Ramos (cell line): ENCODE measurements around the gene SMARCD1.

ENCODE experiments used
- in situ Hi-C: fragments of 300-500 bp; cut with MboI; formaldehyde crosslinking; loops from one replicate; pipeline ENCODE4 v1.14.3; 2022; ENCODE audit warnings: low sequenced_read_pairs; ENCODE audit not compliant: unreplicated experiment

SMARCD1 gene

DNA sequence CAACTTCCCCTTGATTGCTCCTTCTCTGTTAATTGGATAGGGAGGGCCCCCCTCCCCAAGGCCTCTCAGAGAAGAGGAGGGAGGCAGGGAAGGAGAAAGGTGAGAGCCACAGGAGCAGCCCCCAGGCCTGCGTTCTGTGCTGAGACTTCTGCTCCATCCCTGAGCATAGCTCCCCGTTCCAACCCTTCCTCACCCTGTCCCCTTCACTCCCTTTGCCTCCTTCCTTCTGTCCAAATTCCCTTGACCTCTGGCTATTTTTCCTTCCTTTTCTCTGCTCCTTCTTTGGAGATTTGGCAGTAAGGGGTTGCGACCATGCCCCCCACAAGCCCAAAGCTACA lies 28.5 kb upstream of the SMARCD1 start:
- in situ Hi-C loops: loop anchor here (5.0 kb wide), 1 partner anchor 89 kb away; no protein-coding TSS in a partner anchor

- in situ Hi-C loops: loop anchor here (5.0 kb wide), 1 partner anchor 90 kb away; no protein-coding TSS in a partner anchor
These were observed 27.9 kb upstream of the SMARCD1 start, which contains the start of gene ASIC1 for GRCh38 chr12:50057000-50057841. Gene ASIC1 (plus strand): TSS chr12:50057596. CDS start chr12:50058767, 1,171 bp downstream.

DNA sequence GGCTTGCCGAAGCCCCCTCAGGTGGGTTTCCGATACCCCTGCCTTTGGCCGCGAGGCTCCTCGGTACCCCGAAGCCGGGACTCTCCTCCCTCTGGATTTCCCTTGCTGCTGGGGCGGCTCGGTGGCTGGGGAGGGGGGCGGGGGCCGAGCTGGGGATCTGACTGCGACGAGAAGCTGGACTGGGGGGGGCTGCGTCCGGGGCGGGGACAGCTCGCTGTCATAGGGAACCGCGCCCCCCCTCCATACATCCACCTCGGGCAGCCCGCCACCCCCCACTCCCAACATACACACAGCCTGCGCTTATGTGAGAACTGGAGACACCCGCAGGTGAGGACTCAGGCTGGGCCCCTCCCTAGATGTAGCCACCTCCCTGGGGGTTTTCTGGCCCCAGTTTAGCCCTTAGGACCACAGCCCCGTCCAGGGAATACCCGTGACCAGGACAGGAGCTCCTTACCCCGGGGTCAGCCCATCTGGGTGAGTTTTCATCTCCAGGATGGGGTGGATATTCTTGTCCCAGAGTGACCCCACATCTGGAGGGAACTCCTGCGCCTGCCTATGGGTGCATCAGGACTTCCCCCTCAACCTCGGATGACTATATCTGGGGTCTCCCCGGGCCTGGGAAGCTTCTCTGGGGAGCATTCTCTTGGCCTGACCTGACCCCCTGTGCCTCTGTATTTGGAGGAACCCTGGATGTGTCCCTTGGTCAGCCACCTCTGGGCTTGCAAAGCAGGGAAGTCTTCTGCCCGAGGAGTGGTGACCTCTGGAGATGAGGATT lies 27.1 kb upstream of the SMARCD1 start:
- in situ Hi-C loops: loop anchor here (5.0 kb wide), 1 partner anchor 91 kb away; no protein-coding TSS in a partner anchor

DNA sequence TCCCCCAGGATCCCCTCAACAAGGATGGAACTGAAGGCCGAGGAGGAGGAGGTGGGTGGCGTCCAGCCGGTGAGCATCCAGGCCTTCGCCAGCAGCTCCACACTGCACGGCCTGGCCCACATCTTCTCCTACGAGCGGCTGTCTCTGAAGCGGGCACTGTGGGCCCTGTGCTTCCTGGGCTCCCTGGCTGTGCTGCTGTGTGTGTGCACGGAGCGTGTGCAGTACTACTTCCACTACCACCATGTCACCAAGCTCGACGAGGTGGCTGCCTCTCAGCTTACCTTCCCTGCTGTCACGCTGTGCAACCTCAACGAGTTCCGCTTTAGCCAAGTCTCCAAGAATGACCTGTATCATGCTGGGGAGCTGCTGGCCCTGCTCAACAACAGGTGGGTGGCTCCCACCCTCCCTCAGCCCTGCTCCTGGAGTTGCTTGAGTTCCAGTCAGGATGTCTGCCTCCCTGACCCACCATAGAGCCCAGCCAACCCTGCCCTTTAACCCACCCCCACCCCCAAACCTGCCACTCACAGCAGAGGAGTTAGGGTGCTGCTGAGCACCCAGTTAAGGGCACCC lies 26.3 kb upstream of the SMARCD1 start:
- in situ Hi-C loops: loop anchor here (5.0 kb wide), 1 partner anchor 92 kb away; no protein-coding TSS in a partner anchor

- in situ Hi-C loops: loop anchor here (5.0 kb wide), 1 partner anchor 92 kb away; no protein-coding TSS in a partner anchor
These were observed 25.6 kb upstream of the SMARCD1 start for GRCh38 chr12:50059440-50060119.

DNA sequence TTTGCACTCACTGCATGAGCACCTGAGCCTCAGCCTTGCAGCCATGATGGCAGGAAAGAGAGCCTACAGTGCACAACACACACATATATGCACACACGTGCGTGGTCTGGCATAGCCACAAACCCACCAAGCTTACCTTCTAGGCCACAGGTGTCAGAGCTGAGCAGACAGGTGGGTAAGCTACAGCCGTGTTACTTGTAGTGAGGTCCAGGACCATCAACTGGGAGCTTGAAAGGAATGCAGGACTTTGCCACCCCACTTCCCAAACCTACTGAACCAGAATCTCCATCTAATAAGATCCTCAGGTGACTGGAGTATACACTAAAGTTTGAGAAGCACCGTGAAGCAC lies 25.0 kb upstream of the SMARCD1 start:
- in situ Hi-C loops: no loop called here

GRCh38 chr12:50061171-50061570 lies 24.0 kb upstream of the SMARCD1 start:
- in situ Hi-C loops: no loop called here

DNA sequence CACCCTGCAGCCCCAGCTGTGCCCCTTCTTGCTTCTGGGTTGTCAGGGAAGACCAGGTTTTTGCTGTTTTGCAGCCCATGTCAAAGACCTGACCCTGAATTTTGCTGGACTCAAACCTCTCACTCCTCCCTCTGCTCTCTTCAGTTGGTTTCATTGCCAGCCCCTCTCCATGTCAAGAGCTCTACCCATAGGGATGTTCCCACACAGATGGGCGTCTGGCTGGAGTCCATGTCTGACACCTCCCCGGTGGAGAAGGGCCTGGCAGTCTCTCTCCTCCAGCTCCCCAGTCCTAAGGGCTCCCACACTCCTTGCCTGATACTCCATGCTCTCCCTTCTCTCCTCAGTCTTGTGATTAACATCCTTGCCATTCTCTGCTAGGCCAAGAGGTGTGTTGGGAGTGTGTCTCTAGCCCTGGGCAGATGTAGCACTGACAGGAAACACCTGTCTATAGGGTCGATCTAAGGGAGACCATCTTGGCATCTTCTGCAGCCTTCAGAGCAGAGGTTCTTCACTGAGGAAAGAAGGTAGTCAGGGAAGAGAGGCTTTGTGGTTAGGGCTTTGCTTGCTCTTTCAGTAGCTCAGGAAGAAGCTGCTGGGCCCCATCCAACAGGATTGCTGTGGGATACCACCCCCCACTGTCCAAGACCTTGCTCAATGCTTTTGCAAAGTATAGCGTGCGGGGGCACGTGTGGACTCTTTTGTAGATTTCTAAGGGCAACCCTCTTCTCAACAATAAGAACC lies 23.0 kb upstream of the SMARCD1 start:
- in situ Hi-C loops: no loop called here

- in situ Hi-C loops: no loop called here
These were observed 22.2 kb upstream of the SMARCD1 start for GRCh38 chr12:50062728-50063460.

GRCh38 chr12:50065726-50066310 lies 19.3 kb upstream of the SMARCD1 start:
- in situ Hi-C loops: no loop called here

- in situ Hi-C loops: no loop called here
These were observed 18.7 kb upstream of the SMARCD1 start for GRCh38 chr12:50066402-50066801.

DNA sequence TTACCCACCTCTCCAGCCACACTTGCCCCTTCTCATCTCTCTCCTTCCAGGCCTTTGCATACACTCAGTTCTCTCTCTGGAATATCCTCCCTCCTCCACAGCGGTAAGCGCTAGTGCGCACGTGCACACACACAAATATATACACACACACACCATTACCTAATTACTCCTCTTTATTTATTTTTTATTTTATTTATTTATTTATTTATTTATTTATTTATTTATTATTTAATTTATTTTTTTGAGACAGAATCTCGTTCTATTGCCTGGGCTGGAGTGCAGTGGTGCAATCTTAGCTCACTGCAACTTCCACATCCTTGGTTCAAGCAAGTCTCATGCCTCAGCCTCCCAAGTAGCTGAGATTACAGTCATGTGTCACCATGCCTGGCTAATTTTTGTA lies 16.1 kb upstream of the SMARCD1 start:
- in situ Hi-C loops: no loop called here

DNA sequence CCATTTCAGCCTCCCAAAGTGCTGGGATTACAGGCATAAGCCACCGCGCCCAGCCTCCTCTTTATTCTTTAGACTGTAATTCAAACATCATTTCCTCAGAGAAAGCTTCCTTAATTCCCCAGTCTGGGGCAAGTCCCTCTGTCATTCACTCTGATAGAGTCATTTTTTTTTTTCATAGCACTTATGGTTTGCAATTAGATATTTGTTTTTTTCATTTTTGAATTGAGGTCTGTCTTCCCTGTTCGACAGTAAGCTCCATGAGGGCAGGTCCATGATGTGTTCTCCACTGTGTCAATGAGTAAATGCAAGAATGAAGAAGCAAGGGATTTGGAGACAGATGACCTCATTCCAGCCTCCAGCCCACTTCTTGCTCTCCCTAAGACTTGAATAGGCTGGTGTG lies 15.6 kb upstream of the SMARCD1 start:
- in situ Hi-C loops: no loop called here

GRCh38 chr12:50070314-50071060 lies 14.7 kb upstream of the SMARCD1 start:
- in situ Hi-C loops: loop anchor here (5.0 kb wide), 2 partner anchors 107 to 242 kb away; no protein-coding TSS in a partner anchor

GRCh38 chr12:50072198-50072907 lies 12.8 kb upstream of the SMARCD1 start:
- in situ Hi-C loops: loop anchor here (5.0 kb wide), 2 partner anchors 105 to 240 kb away; no protein-coding TSS in a partner anchor

- in situ Hi-C loops: loop anchor here (5.0 kb wide), 2 partner anchors 104 to 239 kb away; no protein-coding TSS in a partner anchor
These were observed 11.9 kb upstream of the SMARCD1 start for GRCh38 chr12:50073206-50073605.

- in situ Hi-C loops: loop anchor here (5.0 kb wide), 2 partner anchors 104 to 239 kb away; no protein-coding TSS in a partner anchor
These were observed 11.4 kb upstream of the SMARCD1 start for GRCh38 chr12:50073712-50074111.
